Right renal pelvis (tissue), 4 donors: ENCODE measurements around the gene TCF3. TPM values are rescaled to one million over a fixed set of nuclear protein-coding genes. Genes with fewer than 3 reads are reported as not detected.

ENCODE experiments used
- DNase-seq, 4 donors: peaks; one replicate each; pipeline ENCODE4 v3.0.0-alpha.2; 2013; ENCODE audit warnings: low read depth in 4 of 4, low spot score in 3 of 4, missing footprints in 1 of 4
- polyA plus RNA-seq, 4 donors: library from polyadenylated mRNA; unstranded; fragments of 120-200 nt; gene quantifications; one replicate each; pipeline ENCODE4 v1.2.1, GENCODE V29; 2013; ENCODE audit not compliant: insufficient read length in 4 of 4

Gene TCF3
- polyA plus RNA-seq, 4 donors: 101 to 127 (median 108) TPM

GRCh38 chr19:1613146-1613545 lies 39.3 kb downstream of the TCF3 start:
- no peak for DNase-seq

GRCh38 chr19:1612114-1613086 lies 40.0 kb downstream of the TCF3 start:
- DNase-seq: no peak

GRCh38 chr19:1611353-1611752 lies 41.1 kb downstream of the TCF3 start:
- DNase-seq: no peak

GRCh38 chr19:1610579-1610978 lies 41.8 kb downstream of the TCF3 start:
- DNase-seq: no peak

- DNase-seq: no peak
Observed at GRCh38 chr19:1609680-1610474, 42.5 kb downstream of the TCF3 start.

GRCh38 chr19:1609103-1609396 lies 43.4 kb downstream of the TCF3 start:
- DNase-seq: no peak

- DNase-seq: no peak
Observed at GRCh38 chr19:1608359-1609102, 43.9 kb downstream of the TCF3 start.

- DNase-seq: no peak
Observed at GRCh38 chr19:1606138-1606651, 46.2 kb downstream of the TCF3 start.

GRCh38 chr19:1605236-1606137 lies 46.9 kb downstream of the TCF3 start, which contains the start of gene UQCR11:
Gene UQCR11 (minus strand): TSS chr19:1605462. CDS start chr19:1605409, 53 bp downstream.
- DNase-seq: peak; percentile 87 to 91 (median 88)

GRCh38 chr19:1602091-1602707 lies 50.2 kb downstream of the TCF3 start:
- DNase-seq: no peak

GRCh38 chr19:1601613-1602064 lies 50.8 kb downstream of the TCF3 start:
- DNase-seq: no peak

- DNase-seq: no peak
Observed at GRCh38 chr19:1599460-1599846, 53.0 kb downstream of the TCF3 start.

- no peak for DNase-seq
Observed at GRCh38 chr19:1598777-1599459, 53.5 kb downstream of the TCF3 start.

- no peak for DNase-seq
Observed at GRCh38 chr19:1593501-1593772, 59.0 kb downstream of the TCF3 start.

- peak; percentile 86 to 91 (median 88) for DNase-seq
Observed at GRCh38 chr19:1592755-1593500, 59.5 kb downstream of the TCF3 start, which contains the start of gene MBD3. Gene MBD3 (minus strand): TSS chr19:1592865. CDS start chr19:1592631, 234 bp downstream.

- DNase-seq: peak; percentile 71 to 78 (median 75)
Observed at GRCh38 chr19:1592024-1592754, 60.2 kb downstream of the TCF3 start.

- no peak for DNase-seq
Observed at GRCh38 chr19:1591421-1592023, 60.9 kb downstream of the TCF3 start.
